ENCODE data around the gene SMG6.

Gene SMG6

GRCh38 chr17:2062571-2063183 lies 240.9 kb downstream of the SMG6 start (continued):
- TF ChIP-seq BCL11B (tag by site-specific recombination; IDR thresholded peaks at IDR 0.05; ENCODE audit: low read depth) (no peak), ZNF416 (tag by site-specific recombination; IDR thresholded peaks at IDR 0.05) (no peak), SCRT1 (tag by site-specific recombination; IDR thresholded peaks at IDR 0.05; ENCODE audit: borderline replicate concordance) (no peak), ZNF626 (tag by site-specific recombination; IDR thresholded peaks at IDR 0.05) (no peak), EGR2 (tag by site-specific recombination; IDR thresholded peaks at IDR 0.05; ENCODE audit: low read depth) (peak; percentile 55; the same call in 1 of the 2 replicates), ZIC2 (tag by site-specific recombination; IDR thresholded peaks at IDR 0.05) (peak; percentile 80), MYNN (tag by site-specific recombination; IDR thresholded peaks at IDR 0.05; ENCODE audit: borderline replicate concordance) (no peak), ZNF121 (tag by site-specific recombination; IDR thresholded peaks at IDR 0.05) (no peak), ZNF529 (tag by site-specific recombination; IDR thresholded peaks at IDR 0.05; ENCODE audit: insufficient replicate concordance) (no peak)

GRCh38 chr17:2061441-2061958 lies 242.1 kb downstream of the SMG6 start:
- TF ChIP-seq GLIS2 (tag by site-specific recombination; IDR thresholded peaks at IDR 0.05), result 0 out of 2 replicates have a peak, but pooled peaks have one; percentile 22
- no peak for TF ChIP-seq ZNF707 (tag by site-specific recombination; IDR thresholded peaks at IDR 0.05)
- ChIA-PET POLR2A (no interaction called here), CTCF (interaction anchor here (0.5 to 0.6 kb wide), 2 partner anchors 60 to 332 kb away, joined by 3 read pairs; no protein-coding TSS in a partner anchor)
- H3K4me3 ChIP-seq (ENCODE audit: low read depth, low read length), result no peak overlapping the region
- no peak overlapping the region for H3K27ac ChIP-seq (ENCODE audit: extremely low read depth, low read depth, low read length)
- no peaks in the 10 kb centered on the region for H3K9me3 ChIP-seq (ENCODE audit: control insufficient read depth, insufficient read depth, low read depth, low read length)
- H3K36me3 ChIP-seq (ENCODE audit: control insufficient read depth in 2 of 2, insufficient read depth in 1 of 2, low read length in 2 of 2), result peaks cover 0 to 35% of the 10 kb centered on the region in 2 experiments; a peak in 1 of 3 replicates
- no peaks in the 10 kb centered on the region; the same call in 1 of the 2 replicates for H3K4me1 ChIP-seq (ENCODE audit: control insufficient read depth, insufficient read depth, low read length)

GRCh38 chr17:2060681-2061440 lies 242.7 kb downstream of the SMG6 start:
- POLR2A ChIA-PET, result no interaction called here
- no peak overlapping the region for H3K4me3 ChIP-seq (ENCODE audit: low read depth, low read length)
- no peaks in the 10 kb centered on the region; the same call in 1 of the 2 replicates for H3K4me1 ChIP-seq (ENCODE audit: control insufficient read depth, insufficient read depth, low read length)
- peaks cover 0 to 29% of the 10 kb centered on the region in 2 experiments; a peak in 1 of 3 replicates for H3K36me3 ChIP-seq (ENCODE audit: control insufficient read depth in 2 of 2, insufficient read depth in 1 of 2, low read length in 2 of 2)
- no peaks in the 10 kb centered on the region for H3K9me3 ChIP-seq (ENCODE audit: control insufficient read depth, insufficient read depth, low read depth, low read length)
- TF ChIP-seq ZNF404 (tag by site-specific recombination; IDR thresholded peaks at IDR 0.05) (no peak), PRDM1 (tag by site-specific recombination; IDR thresholded peaks at IDR 0.05) (0 out of 2 replicates have a peak, but pooled peaks have one; percentile 31), ZNF645 (tag by site-specific recombination; IDR thresholded peaks at IDR 0.05) (no peak), ZNF530 (tag by site-specific recombination; IDR thresholded peaks at IDR 0.05; ENCODE audit: low read depth) (no peak), HIC1 (tag by site-specific recombination; IDR thresholded peaks at IDR 0.05) (no peak), ZNF621 (tag by site-specific recombination; IDR thresholded peaks at IDR 0.05) (no peak), ZBTB11 (tag by site-specific recombination; conservative IDR thresholded peaks at IDR 0.05; ENCODE audit: low read depth) (no peak), ZNF514 (tag by site-specific recombination; IDR thresholded peaks at IDR 0.05) (no peak)
- no peak overlapping the region for H3K27ac ChIP-seq (ENCODE audit: extremely low read depth, low read depth, low read length)
- CTCF ChIA-PET, result interaction anchor here (0.6 kb wide), 1 partner anchor 332 kb away, joined by 3 read pairs; no protein-coding TSS in a partner anchor
